ENCODE data around the gene BRD1.

GRCh38 chr22:49738566-49738965, 89.1 kb downstream of the BRD1 start:
- TF ChIP-seq CTCF (conservative IDR thresholded peaks at IDR 0.05 in 1 of 2, IDR thresholded peaks at IDR 0.05 in 1 of 2; ENCODE audit: extremely low read depth in 1 of 2, insufficient read depth in 1 of 2, low read depth in 1 of 2, low read length in 2 of 2) (no peak), EZH2 (IDR thresholded peaks at IDR 0.05; ENCODE audit: borderline replicate concordance, low read length) (no peak)
